Measurements from ENCODE around the gene UBE2J1. TPM values are rescaled to one million over a fixed set of nuclear protein-coding genes. Genes with fewer than 3 reads are reported as not detected.
"Not testable (repeated sequence)": the region's sequence is repeated elsewhere in the genome, so short reads cannot be mapped to it uniquely, and the experiment has no call there.

The UBE2J1 gene
- total RNA-seq, 1 donor from 2014 or later, result 13.1 TPM

- no peak for DNase-seq
- no peak for TF ChIP-seq CTCF (IDR thresholded peaks at IDR 0.05; ENCODE audit: borderline replicate concordance)
- Histone ChIP-seq H3K27ac (replicated peaks) (peak overlapping the region; percentile 85), H3K4me1 (peaks cover 42% of the 10 kb centered on the region), H3K4me3 (no peak overlapping the region), H3K9me3 (replicated peaks) (no peaks in the 10 kb centered on the region), H3K27me3 (ENCODE audit: low read depth) (no peaks in the 10 kb centered on the region), H3K36me3 (no peaks in the 10 kb centered on the region)
- intact Hi-C loops (cut with micrococcal nuclease), result loop anchor here (10.0 kb wide), 1 partner anchor 52 kb away; no protein-coding TSS in a partner anchor
These were observed 39.5 kb downstream of the UBE2J1 start for GRCh38 chr6:89313006-89313405.

- Histone ChIP-seq H3K36me3 (no peaks in the 10 kb centered on the region), H3K4me3 (peak overlapping the region; percentile 39), H3K27me3 (ENCODE audit: low read depth) (no peaks in the 10 kb centered on the region), H3K27ac (replicated peaks) (peak overlapping the region; percentile 85), H3K4me1 (peaks cover 42% of the 10 kb centered on the region), H3K9me3 (replicated peaks) (no peaks in the 10 kb centered on the region)
- DNase-seq, result peak; percentile 54
- intact Hi-C loops (cut with micrococcal nuclease), result loop anchor here (10.0 kb wide), 1 partner anchor 53 kb away; no protein-coding TSS in a partner anchor
- peak; percentile 71 for TF ChIP-seq CTCF (IDR thresholded peaks at IDR 0.05; ENCODE audit: borderline replicate concordance)
These were observed 40.5 kb downstream of the UBE2J1 start for GRCh38 chr6:89311853-89312531.

GRCh38 chr6:89311530-89311852, 41.0 kb downstream of the UBE2J1 start:
- intact Hi-C loops (cut with micrococcal nuclease), result loop anchor here (10.0 kb wide), 1 partner anchor 53 kb away; no protein-coding TSS in a partner anchor
- H3K27ac ChIP-seq (replicated peaks), result peak overlapping the region; percentile 85

GRCh38 chr6:89310929-89311328, 41.6 kb downstream of the UBE2J1 start:
- Histone ChIP-seq H3K9me3 (replicated peaks) (no peaks in the 10 kb centered on the region), H3K4me1 (peaks cover 42% of the 10 kb centered on the region), H3K4me3 (no peak overlapping the region), H3K27me3 (ENCODE audit: low read depth) (no peaks in the 10 kb centered on the region), H3K27ac (replicated peaks) (peak overlapping the region; percentile 85), H3K36me3 (no peaks in the 10 kb centered on the region)
- DNase-seq, result no peak
- intact Hi-C loops (cut with micrococcal nuclease), result loop anchor here (10.0 kb wide), 1 partner anchor 54 kb away; no protein-coding TSS in a partner anchor
- no peak for TF ChIP-seq CTCF (IDR thresholded peaks at IDR 0.05; ENCODE audit: borderline replicate concordance)

More at GRCh38 chr6:89311530-89311852, 41.0 kb downstream of the UBE2J1 start:
- no peaks in the 10 kb centered on the region for H3K9me3 ChIP-seq (replicated peaks)
- peak overlapping the region; percentile 39 for H3K4me3 ChIP-seq
- H3K4me1 ChIP-seq, result peaks cover 42% of the 10 kb centered on the region
- H3K27me3 ChIP-seq (ENCODE audit: low read depth), result no peaks in the 10 kb centered on the region
- no peak for DNase-seq
- no peaks in the 10 kb centered on the region for H3K36me3 ChIP-seq
- no peak for TF ChIP-seq CTCF (IDR thresholded peaks at IDR 0.05; ENCODE audit: borderline replicate concordance)

GRCh38 chr6:89308525-89309395, 43.8 kb downstream of the UBE2J1 start:
- no peak overlapping the region for H3K4me3 ChIP-seq
- TF ChIP-seq CTCF (IDR thresholded peaks at IDR 0.05; ENCODE audit: borderline replicate concordance), result no peak
- no peaks in the 10 kb centered on the region for H3K9me3 ChIP-seq (replicated peaks)
- intact Hi-C loops (cut with micrococcal nuclease), result no loop called here
- peaks cover 30% of the 10 kb centered on the region for H3K4me1 ChIP-seq
- H3K27ac ChIP-seq (replicated peaks), result no peak overlapping the region
- no peaks in the 10 kb centered on the region for H3K36me3 ChIP-seq
- no peak for DNase-seq
- no peaks in the 10 kb centered on the region for H3K27me3 ChIP-seq (ENCODE audit: low read depth)

GRCh38 chr6:89304517-89304916, 48.0 kb downstream of the UBE2J1 start:
- H3K36me3 ChIP-seq; intact Hi-C loops (cut with micrococcal nuclease): not testable (repeated sequence)

More at GRCh38 chr6:89304517-89304916, 48.0 kb downstream of the UBE2J1 start:
- H3K27ac ChIP-seq (replicated peaks); H3K27me3 ChIP-seq (ENCODE audit: low read depth); H3K4me1 ChIP-seq; H3K9me3 ChIP-seq (replicated peaks); H3K4me3 ChIP-seq; DNase-seq: not testable (repeated sequence)

All from left ventricle myocardium inferior (tissue), 1 donor.